ENCODE measurements around the gene MYL12B.

The MYL12B gene

DNA sequence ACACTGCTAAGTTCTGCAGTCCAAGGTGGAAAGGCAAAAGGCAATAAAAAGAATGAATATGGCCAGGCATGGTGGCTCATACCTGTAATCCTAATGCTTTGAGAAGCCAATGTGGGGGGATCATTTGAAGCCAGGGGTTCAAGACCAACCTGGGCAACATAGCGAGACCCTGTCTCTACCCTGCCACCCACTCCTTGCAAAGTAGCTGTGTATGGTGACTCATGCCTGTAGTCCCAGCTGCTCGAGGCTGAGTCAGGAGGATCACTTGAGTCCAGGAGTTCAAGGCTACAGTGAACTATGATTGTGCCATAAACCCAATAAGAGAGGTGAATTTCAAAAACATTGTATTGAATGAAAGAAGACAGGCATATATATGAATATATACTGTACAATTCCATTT, 2.4 kb downstream of the MYL12B start:
- no peak for TF ChIP-seq FOXP2 (optimal IDR thresholded peaks at IDR 0.05; ENCODE audit: borderline replicate concordance, extremely low read depth, extremely low read length, insufficient read depth)
- no peak for TF ChIP-seq POLR2AphosphoS5 (IDR thresholded peaks at IDR 0.05; ENCODE audit: low read depth, low read length)
- TF ChIP-seq TAF1 (IDR thresholded peaks at IDR 0.05; ENCODE audit: borderline replicate concordance, insufficient read depth, low read length), result no peak
- TF ChIP-seq REST (IDR thresholded peaks at IDR 0.05; ENCODE audit: insufficient read depth in 1 of 2, low read depth in 2 of 2, low read length in 2 of 2), result no peak
- no peak for TF ChIP-seq SIN3A (IDR thresholded peaks at IDR 0.05; ENCODE audit: borderline replicate concordance, insufficient read depth, low read length)

DNA sequence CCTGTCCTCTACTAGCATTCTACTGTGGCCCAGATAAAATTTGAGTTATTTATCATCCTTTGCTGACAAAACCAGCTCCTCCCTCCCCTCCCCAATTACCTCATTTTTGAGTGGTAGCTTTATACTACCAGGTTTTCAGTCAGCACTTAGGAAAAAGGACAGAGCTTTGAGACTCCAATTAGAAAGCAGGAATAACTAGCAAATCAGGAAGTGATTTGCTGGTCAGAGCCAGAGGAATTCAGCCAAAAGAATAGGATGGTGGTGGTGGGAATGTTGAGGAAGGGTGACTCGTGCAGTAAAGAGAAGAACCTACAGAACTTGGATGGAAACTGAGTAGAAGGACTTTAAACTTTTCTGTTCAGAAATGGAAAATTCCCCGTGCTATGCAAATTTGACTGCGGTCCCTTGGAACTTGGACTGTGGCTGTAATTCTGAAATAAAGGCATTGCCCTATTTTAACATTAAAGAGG, 3.7 kb downstream of the MYL12B start:
- TF ChIP-seq TAF1 (IDR thresholded peaks at IDR 0.05; ENCODE audit: borderline replicate concordance, insufficient read depth, low read length) (no peak), REST (IDR thresholded peaks at IDR 0.05; ENCODE audit: insufficient read depth in 1 of 2, low read depth in 2 of 2, low read length in 2 of 2) (peak; percentile 69 to 92; a peak in 3 of 4 replicates)

DNA sequence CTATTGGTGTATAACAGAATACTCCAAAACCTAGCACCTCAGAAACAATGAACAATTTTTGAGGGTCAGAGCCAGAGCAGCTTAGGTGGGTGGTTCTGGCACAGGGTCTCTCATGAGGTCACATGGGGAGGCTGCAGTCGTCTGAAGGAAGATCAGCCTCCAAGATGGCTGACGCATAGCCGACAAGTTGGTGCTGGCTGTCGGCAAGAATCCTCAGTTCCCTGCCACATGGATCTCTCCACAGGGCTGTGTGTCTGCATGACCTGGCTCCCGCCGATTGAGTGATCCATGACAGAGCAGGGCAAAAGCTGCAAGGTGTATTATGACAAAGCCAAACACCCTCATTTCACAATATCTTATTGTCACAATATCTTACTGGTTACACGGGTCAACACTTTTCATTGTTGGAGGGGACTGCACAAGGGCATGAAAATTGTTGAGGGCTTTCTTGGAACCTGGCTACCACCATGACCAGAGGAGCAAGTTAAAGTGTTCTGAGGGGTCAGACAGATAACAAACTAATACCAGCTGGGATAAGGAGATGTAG, 4.2 kb downstream of the MYL12B start:
- TF ChIP-seq FOXP2 (optimal IDR thresholded peaks at IDR 0.05; ENCODE audit: borderline replicate concordance, extremely low read depth, extremely low read length, insufficient read depth) (no peak), TAF1 (IDR thresholded peaks at IDR 0.05; ENCODE audit: borderline replicate concordance, insufficient read depth, low read length) (no peak), POLR2AphosphoS5 (IDR thresholded peaks at IDR 0.05; ENCODE audit: low read depth, low read length) (no peak), SIN3A (IDR thresholded peaks at IDR 0.05; ENCODE audit: borderline replicate concordance, insufficient read depth, low read length) (no peak), REST (IDR thresholded peaks at IDR 0.05; ENCODE audit: insufficient read depth in 1 of 2, low read depth in 2 of 2, low read length in 2 of 2) (no peak)

DNA sequence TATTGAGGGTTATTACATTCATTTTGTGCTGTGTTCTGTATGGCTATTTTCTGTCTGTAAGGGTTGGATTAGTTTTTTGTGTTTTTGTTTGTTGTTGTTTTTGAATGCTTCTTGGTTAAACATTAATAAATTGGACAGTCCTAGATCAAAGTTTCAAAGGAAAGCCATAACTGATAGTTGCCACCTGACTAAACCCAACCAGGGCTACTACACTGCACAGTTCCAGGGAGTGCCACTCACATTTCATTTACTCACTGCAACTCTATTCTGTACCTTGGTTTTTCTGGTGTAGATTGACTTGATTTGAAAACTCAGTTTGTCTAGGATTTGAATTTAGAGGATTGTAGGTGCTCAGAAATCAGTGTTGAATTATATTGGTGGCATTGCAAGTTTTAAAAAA, 6.4 kb downstream of the MYL12B start:
- TF ChIP-seq POLR2AphosphoS5 (IDR thresholded peaks at IDR 0.05; ENCODE audit: low read depth, low read length), result no peak
- no peak for TF ChIP-seq FOXP2 (optimal IDR thresholded peaks at IDR 0.05; ENCODE audit: borderline replicate concordance, extremely low read depth, extremely low read length, insufficient read depth)
- TF ChIP-seq TAF1 (IDR thresholded peaks at IDR 0.05; ENCODE audit: borderline replicate concordance, insufficient read depth, low read length), result no peak
- TF ChIP-seq SIN3A (IDR thresholded peaks at IDR 0.05; ENCODE audit: borderline replicate concordance, insufficient read depth, low read length), result no peak
- TF ChIP-seq REST (IDR thresholded peaks at IDR 0.05; ENCODE audit: insufficient read depth in 1 of 2, low read depth in 2 of 2, low read length in 2 of 2), result no peak

All from PFSK-1 (cell line).